Cardiac muscle cell (in vitro differentiated cells and primary cell): ENCODE measurements around the gene TTLL3. TPM values are rescaled to one million over a fixed set of nuclear protein-coding genes. Genes with fewer than 3 reads are reported as not detected.
A peak's percentile ranks its signal among the peaks of the same experiment; 100 is the strongest.

Experiments
- DNase-seq, 2 donors: peaks; one replicate each; pipeline versions ENCODE4 v3.0.0 to v3.0.0-alpha.2; 2010 to 2017; ENCODE audit warnings: low read depth in 1 of 2, low spot score in 1 of 2
- H3K27ac ChIP-seq: fragments of 200-600 bp; sonication (generic); 2 replicates; pipeline ENCODE4 v1.5.1; 2016
- H3K27me3 ChIP-seq: fragments of 200-600 bp; sonication (generic); 2 replicates; pipeline ENCODE4 v1.6.0; 2016; ENCODE audit warnings: control low read depth
- H3K36me3 ChIP-seq: fragments of 200-600 bp; sonication (generic); 2 replicates; pipeline ENCODE4 v1.5.1; 2016; ENCODE audit warnings: control low read depth
- H3K4me1 ChIP-seq: fragments of 200-600 bp; sonication (generic); 2 replicates; pipeline ENCODE4 v1.8.1; 2017; ENCODE audit warnings: low read depth, mild to moderate bottlenecking, mixed run types
- H3K4me3 ChIP-seq: fragments of 200-600 bp; sonication (generic); 2 replicates; pipeline ENCODE4 v1.5.1; 2016; ENCODE audit warnings: mild to moderate bottlenecking
- H3K9me3 ChIP-seq: fragments of 200-600 bp; sonication (generic); 2 replicates; pipeline ENCODE4 v1.5.1; 2017; ENCODE audit warnings: low read depth, mild to moderate bottlenecking, control low read depth
- CTCF ChIP-seq: IDR thresholded peaks from 2 replicates; pipeline ENCODE4 v1.5.1; 2012; ENCODE audit warnings: low read depth, mild to moderate bottlenecking, low read length
- polyA plus RNA-seq: library from polyadenylated mRNA; unstranded; fragments of >200 nt; fragmentation: Nextera tagmentation; extraction: Ambion mirVana; gene quantifications from 2 replicates; pipeline ENCODE4 v1.2.1, GENCODE V29; 2016
- total RNA-seq: library from RNA; depleted of rRNA; stranded (reverse); fragments of >200 nt; gene quantifications from 2 replicates; pipeline ENCODE4 v1.2.3, GENCODE V29; 2016

TTLL3 gene
- total and polyA plus RNA-seq, 2 experiments from 2014 or later = 29.4 to 59.6 TPM

DNA sequence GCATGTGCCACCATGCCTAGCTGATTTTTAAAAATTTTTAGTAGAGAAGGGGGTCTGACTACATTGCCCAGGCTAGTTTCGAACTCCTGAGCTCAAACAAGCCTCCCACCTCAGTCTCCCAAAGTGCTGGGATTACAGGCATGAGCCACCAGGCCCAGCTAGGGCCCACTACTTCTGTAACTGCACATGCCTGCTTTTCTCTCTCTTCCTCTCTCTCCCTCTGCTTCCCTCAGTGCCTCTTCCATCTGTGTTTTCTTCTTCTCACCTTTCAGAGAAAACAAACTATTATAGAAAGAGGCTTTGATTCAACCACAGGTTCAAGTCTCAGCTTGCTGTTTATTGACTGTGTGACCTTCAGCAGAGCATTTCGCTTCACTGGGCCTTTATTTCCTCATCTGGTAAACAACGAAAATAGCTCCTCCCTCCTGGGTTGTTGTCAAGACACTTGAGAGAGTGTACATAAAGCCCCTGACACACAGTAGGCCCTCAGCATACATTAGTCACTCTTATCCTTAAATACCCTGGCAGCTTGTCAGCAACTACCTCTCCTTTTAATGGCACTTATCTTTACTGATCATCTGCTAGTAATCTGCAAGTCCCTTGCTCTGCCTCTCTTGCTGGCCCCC lies 28.0 kb upstream of the TTLL3 start:
- no peak overlapping the region for H3K4me3 ChIP-seq
- peaks cover 38% of the 10 kb centered on the region for H3K36me3 ChIP-seq
- no peak for DNase-seq
- H3K27me3 ChIP-seq = no peaks in the 10 kb centered on the region
- no peaks in the 10 kb centered on the region for H3K4me1 ChIP-seq
- no peaks in the 10 kb centered on the region for H3K9me3 ChIP-seq
- no peak for TF ChIP-seq CTCF
- H3K27ac ChIP-seq = no peak overlapping the region

DNA sequence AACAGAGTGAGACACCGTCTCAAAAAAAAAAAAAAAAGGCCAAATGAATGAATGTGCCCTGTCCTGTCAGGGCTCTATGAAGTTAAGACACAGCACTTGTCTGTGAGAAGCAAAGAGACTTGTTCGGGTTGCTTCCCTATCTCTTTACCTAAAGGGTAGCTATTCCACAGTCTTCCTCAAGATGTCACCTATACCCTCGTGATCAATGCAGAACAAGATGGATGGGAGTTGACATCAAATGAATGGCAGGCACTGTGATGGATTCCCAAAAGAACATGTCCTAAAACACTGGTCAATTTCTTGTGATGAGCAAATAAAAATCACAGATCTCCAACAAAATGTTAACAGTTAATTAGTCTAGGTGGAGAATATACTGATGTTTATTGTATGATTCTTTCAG lies 27.3 kb upstream of the TTLL3 start:
- Histone ChIP-seq H3K27ac (no peak overlapping the region), H3K4me3 (no peak overlapping the region), H3K4me1 (no peaks in the 10 kb centered on the region), H3K9me3 (no peaks in the 10 kb centered on the region), H3K36me3 (peaks cover 38% of the 10 kb centered on the region), H3K27me3 (no peaks in the 10 kb centered on the region)
- no peak for TF ChIP-seq CTCF
- DNase-seq = no peak

DNA sequence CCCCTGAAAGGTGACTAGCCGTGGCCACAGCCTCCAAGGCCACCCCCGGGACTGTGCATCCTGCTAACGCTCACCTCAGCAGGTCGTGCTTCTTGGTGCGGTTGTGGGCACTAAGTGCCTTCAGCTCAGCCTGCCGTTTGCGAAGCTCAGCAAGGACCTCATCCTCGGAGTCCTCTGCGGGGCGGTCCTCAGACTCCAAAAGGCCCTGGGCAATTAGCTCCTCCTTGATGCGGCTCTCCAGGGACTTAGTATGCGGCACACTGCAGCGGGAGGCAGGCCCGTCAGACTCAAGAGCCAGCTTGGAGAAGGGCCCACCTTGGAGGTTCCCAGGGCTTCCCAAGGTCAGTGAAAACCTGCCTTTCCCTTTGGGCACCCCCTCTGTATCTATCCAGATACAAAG lies 26.1 kb upstream of the TTLL3 start:
- no peak for DNase-seq
- no peaks in the 10 kb centered on the region for H3K4me1 ChIP-seq

GRCh38 chr3:9784965-9785364 lies 25.1 kb upstream of the TTLL3 start:
- no peak for TF ChIP-seq CTCF
- Histone ChIP-seq H3K4me1 (no peaks in the 10 kb centered on the region), H3K9me3 (no peaks in the 10 kb centered on the region), H3K4me3 (no peak overlapping the region), H3K27me3 (no peaks in the 10 kb centered on the region), H3K36me3 (peaks cover 38% of the 10 kb centered on the region), H3K27ac (peak overlapping the region; percentile 1)
- DNase-seq = peak in 1 of 2 donors; percentile 51

More for the DNA sequence above, 26.1 kb upstream of the TTLL3 start:
- no peak overlapping the region for H3K4me3 ChIP-seq
- H3K27ac ChIP-seq = no peak overlapping the region
- TF ChIP-seq CTCF = no peak
- H3K36me3 ChIP-seq = peaks cover 38% of the 10 kb centered on the region
- H3K27me3 ChIP-seq = no peaks in the 10 kb centered on the region
- no peaks in the 10 kb centered on the region for H3K9me3 ChIP-seq

DNA sequence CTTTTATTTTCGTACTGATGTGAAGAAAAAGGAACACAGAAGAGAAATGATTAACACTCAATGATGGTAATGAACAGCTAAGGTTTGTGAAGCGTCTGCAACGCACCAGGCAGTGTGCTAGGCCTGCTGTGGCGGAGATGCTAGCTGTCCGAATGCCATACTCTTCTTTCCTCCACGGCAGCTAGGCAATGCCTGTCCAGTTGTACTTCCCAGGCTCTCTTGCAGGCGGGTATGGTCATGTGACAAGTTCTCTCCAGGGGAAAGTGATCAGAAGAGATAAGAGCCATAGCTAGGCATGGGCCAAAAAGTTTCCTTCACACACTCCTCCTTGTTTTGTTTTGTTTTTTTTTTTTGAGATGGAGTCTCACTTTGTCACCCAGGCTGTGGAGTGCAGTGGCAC lies 24.5 kb upstream of the TTLL3 start:
- Histone ChIP-seq H3K27ac (peak overlapping the region; percentile 1), H3K36me3 (peaks cover 33% of the 10 kb centered on the region), H3K27me3 (no peaks in the 10 kb centered on the region), H3K4me1 (no peaks in the 10 kb centered on the region), H3K4me3 (no peak overlapping the region), H3K9me3 (no peaks in the 10 kb centered on the region)
- peak in 1 of 2 donors; percentile 21 for DNase-seq
- TF ChIP-seq CTCF = no peak
